HUES64 (cell line): ENCODE measurements around the gene PGM2. TPM values are rescaled to one million over a fixed set of nuclear protein-coding genes. Genes with fewer than 3 reads are reported as not detected.
"Not testable (repeated sequence)": the region's sequence is repeated elsewhere in the genome, so short reads cannot be mapped to it uniquely, and the experiment has no call there.

ENCODE experiments used
- H3K27ac ChIP-seq: 2 replicates; pipeline ENCODE4 v1.7.0; 2013; ENCODE audit warnings: low read depth, low read length, inconsistent platforms
- H3K27me3 ChIP-seq: 2 replicates; pipeline ENCODE4 v1.6.1; 2013; ENCODE audit warnings: mild to moderate bottlenecking, low read length; ENCODE audit not compliant: insufficient read depth
- H3K36me3 ChIP-seq: 2 replicates; pipeline ENCODE4 v1.6.1; 2013; ENCODE audit warnings: mild to moderate bottlenecking, low read length; ENCODE audit not compliant: insufficient read depth
- H3K4me1 ChIP-seq: 2 replicates; pipeline ENCODE4 v1.6.1; 2013; ENCODE audit warnings: mild to moderate bottlenecking, low read length, moderate library complexity; ENCODE audit not compliant: insufficient read depth
- H3K4me3 ChIP-seq: 2 replicates; pipeline ENCODE4 v1.5.1; 2013; ENCODE audit warnings: mild to moderate bottlenecking, low read length, moderate library complexity
- H3K9ac ChIP-seq: 2 replicates; pipeline ENCODE4 v1.6.1; 2013; ENCODE audit warnings: mild to moderate bottlenecking, low read depth, low read length
- H3K9me3 ChIP-seq: 2 replicates; pipeline ENCODE4 v1.6.1; 2013; ENCODE audit warnings: low read depth, low read length; ENCODE audit not compliant: insufficient read depth
- WGBS: fragments of 150-250, 120-280 bp; methylation state at CpG from one replicate; pipeline ENCODE4 v1.1.7; 2013; ENCODE audit warnings: missing lambda C conversion rate; 5-methylcytosine and 5-hydroxymethylcytosine counted together
- polyA plus RNA-seq, 2 experiments: library from polyadenylated mRNA; stranded (reverse); fragments of 50-300 nt; gene quantifications; one replicate each; pipeline ENCODE4 v1.2.3, GENCODE V29; 2013

PGM2 gene
- 15.2 TPM for polyA plus RNA-seq (2013, experiment 1 of 2)
- polyA plus RNA-seq (2013, experiment 2 of 2), result 14.9 TPM

GRCh38 chr4:37826295-37827029 is at the start of gene PGM2:
TSS of gene PGM2 (plus strand) at chr4:37826686. CDS start at chr4:37826733, 47 bp downstream.
- under 1% methylated on average over 57 of the region's 57 CpGs for WGBS
- H3K27ac ChIP-seq, result peak within 1 kb of the TSS; percentile 32; the same call in 1 of the 2 replicates
- H3K36me3 ChIP-seq, result peaks cover 17% of the 10 kb centered on the region
- peaks cover 29% of the 10 kb centered on the region for H3K27me3 ChIP-seq
- peak within 1 kb of the TSS; percentile 88 for H3K4me3 ChIP-seq
- peaks cover 12% of the 10 kb centered on the region for H3K4me1 ChIP-seq
- no peaks in the 10 kb centered on the region for H3K9me3 ChIP-seq
- peak within 1 kb of the TSS; percentile 83 for H3K9ac ChIP-seq

GRCh38 chr4:37779896-37780295 is 46.6 kb upstream of the PGM2 start:
- no peak overlapping the region for H3K4me3 ChIP-seq
- H3K27me3 ChIP-seq, result no peaks in the 10 kb centered on the region
- H3K9ac ChIP-seq, result no peak overlapping the region
- no peaks in the 10 kb centered on the region for H3K9me3 ChIP-seq
- peaks cover 3% of the 10 kb centered on the region; the same call in 1 of the 2 replicates for H3K4me1 ChIP-seq
- no peaks in the 10 kb centered on the region for H3K36me3 ChIP-seq
- H3K27ac ChIP-seq, result no peak overlapping the region

- 56% methylated on average over 3 of the region's 4 CpGs for WGBS
- Histone ChIP-seq H3K4me3 (no peak overlapping the region), H3K27ac (no peak overlapping the region), H3K4me1 (peaks cover 3% of the 10 kb centered on the region; the same call in 1 of the 2 replicates), H3K36me3 (no peaks in the 10 kb centered on the region), H3K27me3 (no peaks in the 10 kb centered on the region), H3K9me3 (no peaks in the 10 kb centered on the region), H3K9ac (no peak overlapping the region)
Measured at GRCh38 chr4:37780444-37781130, 45.9 kb upstream of the PGM2 start.

GRCh38 chr4:37781131-37781455 is 45.4 kb upstream of the PGM2 start:
- Histone ChIP-seq H3K4me3 (no peak overlapping the region), H3K36me3 (no peaks in the 10 kb centered on the region), H3K9me3 (peaks cover 4% of the 10 kb centered on the region; the same call in 1 of the 2 replicates), H3K4me1 (peaks cover 3% of the 10 kb centered on the region; the same call in 1 of the 2 replicates), H3K9ac (no peak overlapping the region), H3K27ac (no peak overlapping the region), H3K27me3 (no peaks in the 10 kb centered on the region)
- WGBS, result 83% methylated on average over 2 of the region's 2 CpGs

- not testable (repeated sequence) for H3K4me1 ChIP-seq, H3K4me3 ChIP-seq, H3K9me3 ChIP-seq, H3K27ac ChIP-seq, H3K36me3 ChIP-seq, H3K9ac ChIP-seq, H3K27me3 ChIP-seq
- 90% methylated on average over 2 of the region's 2 CpGs for WGBS
Measured at GRCh38 chr4:37786267-37786666, 40.2 kb upstream of the PGM2 start.

GRCh38 chr4:37787883-37788460 is 38.5 kb upstream of the PGM2 start:
- 95% methylated on average over 3 of the region's 3 CpGs for WGBS
- H3K9ac ChIP-seq, result not testable (repeated sequence)

GRCh38 chr4:37788819-37789218 is 37.7 kb upstream of the PGM2 start:
- WGBS, result 88% methylated on average over 4 of the region's 4 CpGs
- H3K27ac ChIP-seq, result no peak overlapping the region
- no peak overlapping the region for H3K4me3 ChIP-seq
- no peak overlapping the region for H3K9ac ChIP-seq
- H3K9me3 ChIP-seq, result peaks cover 6% of the 10 kb centered on the region; the same call in 1 of the 2 replicates
- no peaks in the 10 kb centered on the region for H3K4me1 ChIP-seq
- H3K36me3 ChIP-seq, result no peaks in the 10 kb centered on the region
- H3K27me3 ChIP-seq, result no peaks in the 10 kb centered on the region

More at GRCh38 chr4:37787883-37788460, 38.5 kb upstream of the PGM2 start:
- H3K4me1 ChIP-seq, H3K9me3 ChIP-seq, H3K27ac ChIP-seq, H3K27me3 ChIP-seq, H3K36me3 ChIP-seq, H3K4me3 ChIP-seq: not testable (repeated sequence)

GRCh38 chr4:37792241-37792640 is 34.2 kb upstream of the PGM2 start:
- Histone ChIP-seq H3K9ac (no peak overlapping the region), H3K27me3 (no peaks in the 10 kb centered on the region)

GRCh38 chr4:37793562-37793961 is 32.9 kb upstream of the PGM2 start:
- H3K27ac ChIP-seq, result no peak overlapping the region
- no peak overlapping the region for H3K9ac ChIP-seq
- H3K27me3 ChIP-seq, result no peaks in the 10 kb centered on the region

More at GRCh38 chr4:37792241-37792640, 34.2 kb upstream of the PGM2 start:
- no peak overlapping the region for H3K27ac ChIP-seq
- H3K4me1 ChIP-seq, result no peaks in the 10 kb centered on the region
- H3K9me3 ChIP-seq, result 0 out of 2 replicates have a peak, but pooled peaks cover 2% of the 10 kb centered on the region
- 87% methylated on average over 1 of the region's 1 CpG for WGBS
- H3K4me3 ChIP-seq, result no peak overlapping the region
- no peaks in the 10 kb centered on the region for H3K36me3 ChIP-seq

GRCh38 chr4:37794056-37794455 is 32.4 kb upstream of the PGM2 start:
- H3K9me3 ChIP-seq, result 0 out of 2 replicates have a peak, but pooled peaks cover 2% of the 10 kb centered on the region
- 92% methylated on average over 1 of the region's 2 CpGs for WGBS
- H3K4me1 ChIP-seq, result no peaks in the 10 kb centered on the region
- H3K27ac ChIP-seq, result no peak overlapping the region
- H3K4me3 ChIP-seq, result no peak overlapping the region
- H3K36me3 ChIP-seq, result no peaks in the 10 kb centered on the region
- no peak overlapping the region for H3K9ac ChIP-seq
- no peaks in the 10 kb centered on the region for H3K27me3 ChIP-seq

More at GRCh38 chr4:37793562-37793961, 32.9 kb upstream of the PGM2 start:
- no peaks in the 10 kb centered on the region for H3K36me3 ChIP-seq
- H3K4me1 ChIP-seq, result no peaks in the 10 kb centered on the region
- no peak overlapping the region for H3K4me3 ChIP-seq
- 0 out of 2 replicates have a peak, but pooled peaks cover 2% of the 10 kb centered on the region for H3K9me3 ChIP-seq

GRCh38 chr4:37795581-37796195 is 30.8 kb upstream of the PGM2 start:
- H3K27ac ChIP-seq, result no peak overlapping the region
- no peaks in the 10 kb centered on the region for H3K27me3 ChIP-seq
- H3K4me1 ChIP-seq, result no peaks in the 10 kb centered on the region
- no peak overlapping the region for H3K4me3 ChIP-seq
- 97% methylated on average over 3 of the region's 3 CpGs for WGBS
- no peak overlapping the region for H3K9ac ChIP-seq
- 0 out of 2 replicates have a peak, but pooled peaks cover 2% of the 10 kb centered on the region for H3K9me3 ChIP-seq
- H3K36me3 ChIP-seq, result no peaks in the 10 kb centered on the region
